Astrocyte (in vitro differentiated cells and primary cell): ENCODE results near the gene APH1A. TPM values are rescaled to one million over a fixed set of nuclear protein-coding genes. Genes with fewer than 3 reads are reported as not detected.

ENCODE experiments used
- DNase-seq: peaks from one replicate; pipeline ENCODE4 v3.0.0-alpha.2; 2010; ENCODE audit warnings: low read depth
- FAIRE-seq: peaks from 2 replicates; lab custom pipeline; 2011; peaks lifted over from hg19 to GRCh38; lab: Jason Lieb, UNC
- H2AFZ ChIP-seq: 2 replicates; pipeline ENCODE4 v1.6.0; 2012; ENCODE audit warnings: low read depth, low read length, inconsistent platforms
- H3K27ac ChIP-seq: 2 replicates; pipeline ENCODE4 v1.5.1; 2011; ENCODE audit warnings: low read depth, low read length, inconsistent platforms
- H3K27me3 ChIP-seq: 2 replicates; pipeline ENCODE4 v1.6.0; 2011; ENCODE audit warnings: low read length, inconsistent platforms; ENCODE audit not compliant: insufficient read depth
- H3K36me3 ChIP-seq: 2 replicates; pipeline ENCODE4 v1.5.1; 2011; ENCODE audit warnings: low read length, inconsistent platforms; ENCODE audit not compliant: insufficient read depth
- H3K4me1 ChIP-seq: 2 replicates; pipeline ENCODE4 v1.5.1; 2011; ENCODE audit warnings: low read length, inconsistent platforms; ENCODE audit not compliant: insufficient read depth
- H3K4me2 ChIP-seq: 2 replicates; pipeline ENCODE4 v1.6.0; 2012; ENCODE audit warnings: low read length, inconsistent platforms
- H3K4me3 ChIP-seq: 2 replicates; pipeline ENCODE4 v1.5.1; 2011; ENCODE audit warnings: low read depth, mild to moderate bottlenecking, low read length, inconsistent platforms; ENCODE audit not compliant: insufficient read depth
- H3K79me2 ChIP-seq: 2 replicates; pipeline ENCODE4 v1.6.0; 2012; ENCODE audit warnings: mild to moderate bottlenecking, low read length, inconsistent platforms; ENCODE audit not compliant: insufficient read depth
- H3K9ac ChIP-seq: 2 replicates; pipeline ENCODE4 v1.6.0; 2012; ENCODE audit warnings: mild to moderate bottlenecking, low read length, inconsistent platforms
- H3K9me3 ChIP-seq: 2 replicates; pipeline ENCODE4 v1.5.1; 2012; ENCODE audit warnings: low read depth, mild to moderate bottlenecking, low read length, inconsistent platforms; ENCODE audit not compliant: insufficient read depth
- H4K20me1 ChIP-seq: 2 replicates; pipeline ENCODE4 v1.6.0; 2012; ENCODE audit warnings: low read length, inconsistent platforms; ENCODE audit not compliant: insufficient read depth
- H3K27ac Mint-ChIP-seq: one replicate; pipeline ENCODE4 v1.8.0; 2021; ENCODE audit warnings: mild to moderate bottlenecking, mixed read lengths; ENCODE audit not compliant: unreplicated experiment
- H3K27me3 Mint-ChIP-seq: one replicate; pipeline ENCODE4 v1.8.0; 2021; ENCODE audit warnings: low read depth, mixed read lengths; ENCODE audit not compliant: unreplicated experiment
- H3K36me3 Mint-ChIP-seq: one replicate; pipeline ENCODE4 v1.8.0; 2021; ENCODE audit warnings: low read depth, mixed read lengths; ENCODE audit not compliant: unreplicated experiment
- H3K4me1 Mint-ChIP-seq: one replicate; pipeline ENCODE4 v1.8.0; 2021; ENCODE audit warnings: low read depth, mixed read lengths; ENCODE audit not compliant: unreplicated experiment
- H3K4me3 Mint-ChIP-seq: one replicate; pipeline ENCODE4 v1.8.0; 2021; ENCODE audit warnings: mild to moderate bottlenecking, moderate library complexity, mixed read lengths; ENCODE audit not compliant: unreplicated experiment
- H3K9me3 Mint-ChIP-seq: one replicate; pipeline ENCODE4 v1.8.0; 2021; ENCODE audit warnings: mild to moderate bottlenecking, mixed read lengths; ENCODE audit not compliant: unreplicated experiment
- EZH2 ChIP-seq: IDR thresholded peaks from 2 replicates; pipeline ENCODE4 v1.6.1; 2012; ENCODE audit warnings: mild to moderate bottlenecking, low read length, inconsistent platforms; ENCODE audit not compliant: insufficient read depth
- total RNA-seq: library from RNA; stranded (reverse); gene quantifications from 2 replicates; pipeline ENCODE4 v1.2.1, GENCODE V29; 2021
- TF ChIP-seq, protein P1 (sequence below): IDR thresholded peaks from 2 replicates; pipeline ENCODE4 v1.5.1; 2011; ENCODE audit warnings: low read depth, mild to moderate bottlenecking, inconsistent platforms, low read length, moderate library complexity; ENCODE audit not compliant: insufficient read depth

APH1A gene
- total RNA-seq, 1 donor from 2014 or later, result 100 TPM

DNA sequence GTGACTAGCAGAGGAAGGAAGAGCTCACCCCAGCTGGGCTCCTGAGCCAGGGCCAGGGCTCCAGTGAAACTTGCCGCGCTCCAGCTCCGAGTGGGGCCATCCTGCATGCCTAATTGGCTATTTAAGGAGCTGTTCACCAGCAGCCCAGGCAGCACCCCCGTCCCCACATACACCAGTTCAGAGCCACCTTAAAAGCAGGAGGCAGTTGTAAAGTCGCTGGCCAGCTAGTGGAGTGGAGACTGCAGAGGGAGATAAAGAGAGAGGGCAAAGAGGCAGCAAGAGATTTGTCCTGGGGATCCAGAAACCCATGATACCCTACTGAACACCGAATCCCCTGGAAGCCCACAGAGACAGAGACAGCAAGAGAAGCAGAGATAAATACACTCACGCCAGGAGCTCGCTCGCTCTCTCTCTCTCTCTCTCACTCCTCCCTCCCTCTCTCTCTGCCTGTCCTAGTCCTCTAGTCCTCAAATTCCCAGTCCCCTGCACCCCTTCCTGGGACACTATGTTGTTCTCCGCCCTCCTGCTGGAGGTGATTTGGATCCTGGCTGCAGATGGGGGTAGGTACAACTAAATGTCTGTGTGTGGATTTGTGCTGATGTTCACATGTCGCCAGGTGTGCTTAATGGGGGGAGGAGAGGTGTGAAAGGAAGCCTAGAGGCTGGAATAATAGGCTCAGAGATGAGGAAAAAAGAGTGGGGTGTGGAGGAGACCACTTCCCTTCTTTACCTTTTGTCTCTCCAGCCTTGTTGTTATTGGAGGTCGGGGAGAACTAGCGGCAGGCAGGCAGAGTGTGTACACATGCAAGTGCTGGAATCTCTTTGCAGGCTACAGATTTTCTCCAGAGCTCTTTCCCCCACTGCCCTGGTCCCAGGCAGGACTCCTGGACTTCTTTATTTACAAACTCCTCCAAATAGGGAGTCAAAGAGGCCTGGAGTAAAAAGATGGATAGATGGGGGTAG is 10.9 kb downstream of the APH1A start, which contains the start of gene CA14:
Gene CA14, plus strand, starts transcription at position 151 of the 962 bp plus-strand sequence. Its CDS starts 355 bp downstream, at position 506.
- Histone ChIP-seq H3K27me3 (peaks cover 28% of the 10 kb centered on the region), H3K9ac (no peak within 1 kb of the TSS), H3K9me3 (no peaks in the 10 kb centered on the region), H3K79me2 (no peaks in the 10 kb centered on the region), H2AFZ (peak within 1 kb of the TSS; percentile 70), H3K36me3 (no peaks in the 10 kb centered on the region), H4K20me1 (no peaks in the 10 kb centered on the region), H3K4me2 (peak within 1 kb of the TSS; percentile 80), H3K27ac (no peak within 1 kb of the TSS), H3K4me1 (peaks cover 22% of the 10 kb centered on the region), H3K4me3 (peak within 1 kb of the TSS; percentile 35)
- DNase-seq (no peak), FAIRE-seq (no peak)
- Mint-ChIP-seq H3K9me3 (no peaks in the 10 kb centered on the region), H3K36me3 (no peaks in the 10 kb centered on the region), H3K4me3 (peak within 1 kb of the TSS; percentile 66), H3K4me1 (peaks cover 49% of the 10 kb centered on the region), H3K27me3 (no peaks in the 10 kb centered on the region), H3K27ac (peak within 1 kb of the TSS; percentile 53)
- TF ChIP-seq, protein P1, sequence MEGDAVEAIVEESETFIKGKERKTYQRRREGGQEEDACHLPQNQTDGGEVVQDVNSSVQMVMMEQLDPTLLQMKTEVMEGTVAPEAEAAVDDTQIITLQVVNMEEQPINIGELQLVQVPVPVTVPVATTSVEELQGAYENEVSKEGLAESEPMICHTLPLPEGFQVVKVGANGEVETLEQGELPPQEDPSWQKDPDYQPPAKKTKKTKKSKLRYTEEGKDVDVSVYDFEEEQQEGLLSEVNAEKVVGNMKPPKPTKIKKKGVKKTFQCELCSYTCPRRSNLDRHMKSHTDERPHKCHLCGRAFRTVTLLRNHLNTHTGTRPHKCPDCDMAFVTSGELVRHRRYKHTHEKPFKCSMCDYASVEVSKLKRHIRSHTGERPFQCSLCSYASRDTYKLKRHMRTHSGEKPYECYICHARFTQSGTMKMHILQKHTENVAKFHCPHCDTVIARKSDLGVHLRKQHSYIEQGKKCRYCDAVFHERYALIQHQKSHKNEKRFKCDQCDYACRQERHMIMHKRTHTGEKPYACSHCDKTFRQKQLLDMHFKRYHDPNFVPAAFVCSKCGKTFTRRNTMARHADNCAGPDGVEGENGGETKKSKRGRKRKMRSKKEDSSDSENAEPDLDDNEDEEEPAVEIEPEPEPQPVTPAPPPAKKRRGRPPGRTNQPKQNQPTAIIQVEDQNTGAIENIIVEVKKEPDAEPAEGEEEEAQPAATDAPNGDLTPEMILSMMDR, result no peak
- no peak for TF ChIP-seq EZH2

DNA sequence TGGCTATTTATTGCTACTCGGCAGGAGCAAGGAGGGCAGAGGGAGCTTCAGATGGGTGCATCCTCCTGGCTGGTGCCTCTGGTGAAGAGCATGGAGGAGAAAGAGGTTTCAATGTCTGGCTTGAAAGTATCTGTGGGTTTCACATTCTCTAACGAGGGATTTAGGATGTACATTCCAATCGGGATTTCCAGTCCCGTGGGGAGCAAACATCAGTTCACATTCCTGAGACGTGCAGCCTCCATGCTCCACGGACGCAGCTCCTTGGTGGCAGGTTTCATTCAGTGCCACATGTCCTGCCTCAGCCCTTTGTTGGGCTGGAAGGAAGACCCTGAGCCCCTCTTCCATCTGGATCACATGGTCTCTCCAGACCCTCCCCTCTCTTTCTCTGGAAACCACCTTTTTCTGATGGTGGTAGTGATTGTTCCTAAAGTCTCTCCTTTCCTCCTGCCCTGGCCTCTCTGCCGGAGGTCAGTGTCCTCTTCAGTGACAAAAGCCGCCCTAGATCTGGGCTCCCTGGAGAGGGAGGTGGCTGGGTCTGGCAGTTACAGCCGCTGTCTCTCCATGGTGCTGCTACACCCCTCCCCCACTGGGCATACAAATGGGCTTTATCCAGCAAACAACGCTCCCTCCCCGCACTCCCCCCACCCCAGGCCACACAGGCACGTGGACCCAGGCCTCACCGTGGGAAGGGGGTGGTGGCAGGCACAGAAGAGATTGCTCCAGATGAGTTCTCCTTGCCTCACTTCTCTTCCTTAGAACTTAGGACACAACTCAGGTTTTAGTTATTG is 12.1 kb downstream of the APH1A start:
- TF ChIP-seq, protein P1, result no peak
- TF ChIP-seq EZH2, result no peak
- Histone ChIP-seq H3K9me3 (no peaks in the 10 kb centered on the region), H2AFZ (peak overlapping the region; percentile 70), H3K79me2 (no peaks in the 10 kb centered on the region), H3K36me3 (no peaks in the 10 kb centered on the region), H3K4me3 (peak overlapping the region; percentile 35), H3K9ac (no peak overlapping the region), H3K4me2 (peak overlapping the region; percentile 80), H4K20me1 (no peaks in the 10 kb centered on the region), H3K4me1 (peaks cover 19% of the 10 kb centered on the region), H3K27ac (no peak overlapping the region), H3K27me3 (peaks cover 28% of the 10 kb centered on the region)
- H3K27ac Mint-ChIP-seq, result peak overlapping the region; percentile 53
- H3K4me3 Mint-ChIP-seq, result peak overlapping the region; percentile 66
- H3K27me3 Mint-ChIP-seq, result no peaks in the 10 kb centered on the region
- no peaks in the 10 kb centered on the region for H3K9me3 Mint-ChIP-seq
- H3K4me1 Mint-ChIP-seq, result peaks cover 42% of the 10 kb centered on the region
- DNase-seq (no peak), FAIRE-seq (no peak)
- H3K36me3 Mint-ChIP-seq, result no peaks in the 10 kb centered on the region
